CD8-positive, alpha-beta memory T cell (primary cell): ENCODE results near the gene TEKTIP1. TPM values are rescaled to one million over a fixed set of nuclear protein-coding genes. Genes with fewer than 3 reads are reported as not detected.
"Not testable (repeated sequence)": the region's sequence is repeated elsewhere in the genome, so short reads cannot be mapped to it uniquely, and the experiment has no call there.

Experiments
- CTCF ChIA-PET: fragments of 350-600 bp; sonication (Branson Sonifier 250); formaldehyde crosslinking; loops from one replicate; lab custom pipeline; 2021; ENCODE audit warnings: antibody characterized with exemption; lab: Charles Lee
- POLR2A ChIA-PET: fragments of 350-600 bp; sonication (Branson Sonifier 250); formaldehyde crosslinking; loops from one replicate; lab custom pipeline; 2021; ENCODE audit warnings: antibody characterized with exemption; lab: Charles Lee
- DNase-seq, 5 donors: peaks; one replicate each; pipeline versions ENCODE4 v3.0.0 to v3.0.0-alpha.2; 2020 to 2022; ENCODE audit warnings: mixed read lengths in 1 of 5
- H3K27ac ChIP-seq: one replicate; pipeline ENCODE4 v1.7.0; 2013; ENCODE audit warnings: low read depth, mild to moderate bottlenecking, low read length, moderate library complexity
- H3K27me3 ChIP-seq: 2 replicates; pipeline ENCODE4 v1.7.0; 2013; ENCODE audit warnings: low read length, mild to moderate bottlenecking; ENCODE audit not compliant: insufficient read depth, poor library complexity, severe bottlenecking
- H3K36me3 ChIP-seq: 2 replicates; pipeline ENCODE4 v1.7.0; 2013; ENCODE audit warnings: mild to moderate bottlenecking, low read length, moderate library complexity; ENCODE audit not compliant: insufficient read depth
- H3K4me1 ChIP-seq: 2 replicates; pipeline ENCODE4 v1.7.0; 2013; ENCODE audit warnings: mild to moderate bottlenecking, low read length, moderate library complexity; ENCODE audit not compliant: insufficient read depth
- H3K4me3 ChIP-seq: 2 replicates; pipeline ENCODE4 v1.7.0; 2013; ENCODE audit warnings: mild to moderate bottlenecking, low read length
- H3K9me3 ChIP-seq: 2 replicates; pipeline ENCODE4 v1.7.0; 2013; ENCODE audit warnings: mild to moderate bottlenecking, low read length
- H3K27ac Mint-ChIP-seq, 8 donors: one replicate each; pipeline ENCODE4 v1.8.0; 2020 to 2021; ENCODE audit warnings: mixed read lengths in 8 of 8, mild to moderate bottlenecking in 6 of 8, inconsistent platforms in 3 of 8, moderate library complexity in 3 of 8
- H3K27me3 Mint-ChIP-seq, 2 donors: one replicate each; pipeline ENCODE4 v1.8.0; 2020 to 2021; ENCODE audit warnings: mixed read lengths in 2 of 2, mild to moderate bottlenecking in 1 of 2, moderate library complexity in 1 of 2
- H3K36me3 Mint-ChIP-seq, 3 donors: one replicate each; pipeline ENCODE4 v1.8.0; 2020 to 2021; ENCODE audit warnings: mixed read lengths in 3 of 3, inconsistent platforms in 1 of 3, mild to moderate bottlenecking in 1 of 3
- H3K4me1 Mint-ChIP-seq, 3 donors: one replicate each; pipeline ENCODE4 v1.8.0; 2020 to 2021; ENCODE audit warnings: mixed read lengths in 3 of 3, inconsistent platforms in 1 of 3, mild to moderate bottlenecking in 1 of 3
- H3K4me3 Mint-ChIP-seq, 7 donors: one replicate each; pipeline ENCODE4 v1.8.0; 2020 to 2021; ENCODE audit warnings: mixed read lengths in 7 of 7, mild to moderate bottlenecking in 6 of 7, moderate library complexity in 4 of 7, inconsistent platforms in 2 of 7
- H3K9me3 Mint-ChIP-seq, 5 donors: one replicate each; pipeline ENCODE4 v1.8.0; 2020 to 2022; ENCODE audit warnings: mixed read lengths in 5 of 5, mild to moderate bottlenecking in 3 of 5, moderate library complexity in 2 of 5, inconsistent platforms in 1 of 5
- polyA plus RNA-seq: library from polyadenylated mRNA; unstranded; fragments of 300-500 nt; fragmentation: Illumina TruSeq; gene quantifications from one replicate; pipeline ENCODE4 v1.2.3, GENCODE V29; 2021
- total RNA-seq, 2 experiments: library from RNA; stranded (reverse); gene quantifications; one replicate each; pipeline ENCODE4 v1.2.3, GENCODE V29; 2021

Gene TEKTIP1
- total and polyA plus RNA-seq, 3 experiments from 2014 or later: 0.38 to 1.2 (median 1.0) TPM

DNA sequence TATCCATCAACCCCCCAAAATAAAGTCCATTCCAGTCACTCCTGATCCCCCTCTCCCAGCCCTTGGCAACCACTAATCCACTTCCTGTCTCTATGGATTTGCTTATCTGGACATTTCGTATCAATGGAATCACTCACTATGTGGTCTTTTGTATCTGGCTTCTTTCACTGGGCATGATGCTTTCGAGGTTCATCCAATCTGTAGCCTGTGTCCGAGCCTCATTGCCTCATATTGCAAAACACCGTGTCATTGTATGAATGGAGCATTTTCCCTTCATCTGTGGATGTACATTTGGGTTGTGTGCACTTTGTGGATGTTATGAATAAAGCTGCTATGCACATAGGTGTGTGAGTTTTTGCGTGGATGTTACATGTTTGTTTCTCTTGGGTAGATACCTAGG lies 34.2 kb upstream of the TEKTIP1 start:
- H3K4me3 Mint-ChIP-seq: peak overlapping the region in 6 of 7 donors; percentile 83 to 96 (median 88)
- Histone ChIP-seq H3K27me3 (no peaks in the 10 kb centered on the region), H3K9me3 (no peaks in the 10 kb centered on the region), H3K36me3 (no peaks in the 10 kb centered on the region), H3K4me3 (no peak overlapping the region), H3K4me1 (peaks cover 34% of the 10 kb centered on the region), H3K27ac (no peak overlapping the region)
- ChIA-PET POLR2A (interaction anchor here (0.6 kb wide), 1 partner anchor 487 kb away, joined by 6 read pairs; no protein-coding TSS in a partner anchor), CTCF (no interaction called here)
- peak overlapping the region; percentile 82 to 100 (median 98) for H3K27ac Mint-ChIP-seq
- peaks cover 0 to 1% (median 0%) of the 10 kb centered on the region in 5 donors for H3K9me3 Mint-ChIP-seq
- DNase-seq: no peak
- H3K4me1 Mint-ChIP-seq: peaks cover 46 to 55% (median 52%) of the 10 kb centered on the region in 3 donors
- peaks cover 0 to 33% (median 0%) of the 10 kb centered on the region in 3 donors for H3K36me3 Mint-ChIP-seq
- peaks cover 0 to 7% of the 10 kb centered on the region in 2 donors for H3K27me3 Mint-ChIP-seq

DNA sequence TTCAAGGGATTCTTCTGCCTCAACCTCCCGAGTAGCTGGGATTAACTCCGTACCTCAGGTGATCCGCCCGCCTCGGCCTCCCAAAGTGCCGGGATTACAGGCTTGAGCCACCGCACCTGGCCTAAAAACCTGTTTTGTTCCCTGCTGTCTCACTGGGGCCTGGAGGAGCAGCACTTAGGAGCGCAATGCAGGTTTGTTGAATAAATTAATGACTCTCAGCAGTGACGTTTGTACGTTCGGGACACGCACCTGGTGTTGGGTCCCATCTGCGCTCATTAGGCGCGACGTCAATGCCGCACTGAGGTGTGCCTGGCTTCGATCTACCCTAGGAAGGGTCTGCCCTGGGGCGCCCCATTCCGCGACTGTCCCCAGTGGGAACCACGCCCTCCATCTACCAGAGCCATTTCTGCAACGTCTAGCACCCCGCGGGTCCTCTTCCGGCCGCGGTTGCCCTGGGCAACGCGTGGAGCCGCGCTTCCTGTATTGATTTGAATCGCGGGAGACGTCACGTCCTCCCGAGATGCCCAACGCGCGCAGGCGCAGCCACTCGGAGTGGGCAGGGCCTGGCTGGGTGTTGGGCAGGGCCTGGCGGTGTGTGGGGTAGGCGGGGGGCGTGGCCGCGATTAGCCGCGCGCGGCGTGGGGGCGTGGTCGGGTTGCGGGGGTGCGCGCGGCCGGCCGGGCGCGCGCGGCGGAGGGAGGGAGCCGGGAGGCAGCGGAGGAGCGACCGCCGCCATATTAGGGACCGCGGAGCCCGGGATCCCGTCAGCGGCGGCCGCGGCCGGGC lies 33.2 kb upstream of the TEKTIP1 start, which contains the start of gene FZR1:
TSS of gene FZR1 (plus strand) at position 714 of the 786 bp plus-strand sequence. CDS start 16,679 bp downstream, outside the sequence.
- H3K36me3 Mint-ChIP-seq: peaks cover 0 to 38% (median 0%) of the 10 kb centered on the region in 3 donors
- H3K4me3 ChIP-seq: peak within 1 kb of the TSS; percentile 73
- H3K27ac Mint-ChIP-seq: peak within 1 kb of the TSS; percentile 95 to 100 (median 98)
- H3K4me3 Mint-ChIP-seq: peak within 1 kb of the TSS; percentile 86 to 96 (median 90)
- DNase-seq: peak; percentile 100
- no peaks in the 10 kb centered on the region for H3K27me3 ChIP-seq
- H3K9me3 ChIP-seq: no peaks in the 10 kb centered on the region
- H3K4me1 ChIP-seq: peaks cover 30% of the 10 kb centered on the region
- no peaks in the 10 kb centered on the region for H3K9me3 Mint-ChIP-seq
- H3K4me1 Mint-ChIP-seq: peaks cover 43 to 55% (median 51%) of the 10 kb centered on the region in 3 donors
- POLR2A ChIA-PET: interaction anchor here (0.6 to 1.0 kb wide), 2 partner anchors 49 to 495 kb away, joined by 4 to 7 read pairs; no protein-coding TSS in a partner anchor
- CTCF ChIA-PET: no interaction called here
- H3K27me3 Mint-ChIP-seq: peaks cover 0 to 3% of the 10 kb centered on the region in 2 donors
- H3K27ac ChIP-seq: peak within 1 kb of the TSS; percentile 95
- H3K36me3 ChIP-seq: peaks cover 2% of the 10 kb centered on the region

DNA sequence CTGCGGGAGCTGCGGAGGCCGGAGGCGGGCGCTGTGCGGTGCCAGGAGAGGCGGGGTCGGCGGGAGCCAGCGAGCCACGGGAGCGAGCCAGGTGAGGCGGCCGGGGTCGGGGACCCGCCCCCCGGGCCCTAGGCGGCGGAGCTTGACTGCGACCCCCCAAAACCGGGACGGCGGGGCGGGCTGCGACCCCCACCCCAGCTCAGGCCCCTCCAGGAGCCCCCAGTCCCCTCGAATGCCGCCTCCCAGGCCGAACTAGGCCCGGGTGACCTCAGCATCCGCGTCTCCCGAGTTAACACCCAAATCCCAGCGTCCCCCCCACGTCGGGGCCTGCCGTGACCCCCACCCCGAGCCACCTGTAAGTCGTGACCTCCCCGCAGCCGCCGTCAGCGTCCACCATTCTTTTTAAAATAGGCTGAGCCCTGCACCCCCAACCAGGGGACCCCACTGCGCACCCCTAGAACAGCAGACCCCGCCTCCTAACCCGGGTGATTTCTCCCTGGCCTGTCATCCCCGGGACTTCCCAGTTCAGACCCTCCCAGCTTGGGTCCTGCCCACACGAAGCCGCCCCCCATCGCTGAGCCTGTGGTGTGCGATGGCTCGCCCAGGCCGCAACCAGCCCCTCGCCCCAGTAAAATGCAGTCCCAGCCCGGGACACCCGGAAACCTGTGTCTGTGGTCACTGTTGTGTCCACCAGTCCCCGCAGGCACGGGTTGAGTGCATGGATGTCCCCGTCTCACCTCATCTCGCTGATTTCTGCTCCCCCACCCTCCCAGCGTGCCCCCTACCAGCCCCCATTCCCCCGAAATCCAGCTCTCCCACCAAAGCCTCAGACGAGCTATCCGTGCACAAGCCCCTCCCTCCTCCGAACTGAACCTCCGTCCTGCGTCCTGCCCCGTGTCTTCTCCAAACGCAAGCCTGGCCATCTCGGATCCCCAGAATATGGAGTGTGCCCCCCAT lies 32.3 kb upstream of the TEKTIP1 start:
- peak; percentile 28 to 72 (median 38) for DNase-seq
- Histone ChIP-seq H3K4me1 (peaks cover 25% of the 10 kb centered on the region), H3K27me3 (no peaks in the 10 kb centered on the region), H3K4me3 (peak overlapping the region; percentile 63), H3K9me3 (no peaks in the 10 kb centered on the region), H3K36me3 (peaks cover 7% of the 10 kb centered on the region), H3K27ac (peak overlapping the region; percentile 83)
- Mint-ChIP-seq H3K4me3 (peak overlapping the region; percentile 86 to 96 (median 90)), H3K4me1 (peaks cover 40 to 58% (median 46%) of the 10 kb centered on the region in 3 donors), H3K27me3 (peaks cover 0 to 3% of the 10 kb centered on the region in 2 donors), H3K36me3 (peaks cover 0 to 43% (median 0%) of the 10 kb centered on the region in 3 donors), H3K9me3 (no peaks in the 10 kb centered on the region), H3K27ac (peak overlapping the region; percentile 77 to 99 (median 92))
- CTCF ChIA-PET: no interaction called here
- POLR2A ChIA-PET: interaction anchor here (1.0 kb wide), 1 partner anchor 48 kb away, joined by 4 read pairs; no protein-coding TSS in a partner anchor

DNA sequence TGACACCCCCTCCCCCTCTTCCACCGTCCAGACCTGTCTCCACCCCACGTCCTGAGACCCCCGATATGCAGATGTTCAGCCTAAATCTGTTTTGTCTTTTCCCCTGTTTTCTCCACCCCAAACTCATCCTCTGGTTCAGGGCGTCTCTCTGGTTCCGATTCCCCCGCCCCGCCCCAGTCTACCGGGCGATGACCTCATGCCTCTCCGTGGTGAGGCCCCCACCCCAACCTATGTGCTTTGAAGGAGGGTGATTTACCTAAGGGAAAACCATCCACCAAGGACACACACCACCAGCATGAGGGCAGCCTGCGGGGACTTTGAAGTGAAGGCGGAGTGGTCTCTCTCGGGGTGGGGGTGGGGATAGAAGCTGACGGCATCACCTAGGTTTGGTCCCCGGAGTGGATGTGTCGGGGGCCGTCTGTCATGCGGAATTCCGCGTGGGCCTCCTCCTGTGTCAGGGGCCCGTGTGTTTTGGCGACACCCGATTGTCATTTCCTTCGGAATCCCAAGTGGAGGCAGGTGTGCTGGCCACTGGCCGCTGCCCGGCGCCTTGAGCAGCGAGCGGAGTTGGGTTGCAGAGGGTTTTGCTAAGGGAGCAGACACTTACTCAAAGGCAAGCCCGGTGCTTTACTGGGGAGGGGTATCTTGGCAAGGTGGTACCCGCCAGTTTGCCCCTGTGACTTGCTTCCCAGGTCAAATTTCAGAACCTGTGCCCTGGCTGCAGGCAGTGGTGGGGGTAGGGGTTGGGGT lies 31.4 kb upstream of the TEKTIP1 start:
- Mint-ChIP-seq H3K27ac (peak overlapping the region; percentile 61 to 99 (median 92)), H3K4me1 (peaks cover 43 to 63% (median 46%) of the 10 kb centered on the region in 3 donors), H3K4me3 (peak overlapping the region; percentile 86 to 96 (median 89)), H3K9me3 (no peaks in the 10 kb centered on the region), H3K36me3 (peaks cover 0 to 50% (median 0%) of the 10 kb centered on the region in 3 donors), H3K27me3 (peaks cover 0 to 3% of the 10 kb centered on the region in 2 donors)
- POLR2A ChIA-PET: no interaction called here
- peaks cover 7% of the 10 kb centered on the region for H3K36me3 ChIP-seq
- H3K27me3 ChIP-seq: no peaks in the 10 kb centered on the region
- H3K4me3 ChIP-seq: peak overlapping the region; percentile 63
- CTCF ChIA-PET: no interaction called here
- peak in 3 of 5 donors; percentile 11 to 69 (median 21) for DNase-seq
- H3K4me1 ChIP-seq: peaks cover 25% of the 10 kb centered on the region
- H3K27ac ChIP-seq: peak overlapping the region; percentile 83
- H3K9me3 ChIP-seq: no peaks in the 10 kb centered on the region

DNA sequence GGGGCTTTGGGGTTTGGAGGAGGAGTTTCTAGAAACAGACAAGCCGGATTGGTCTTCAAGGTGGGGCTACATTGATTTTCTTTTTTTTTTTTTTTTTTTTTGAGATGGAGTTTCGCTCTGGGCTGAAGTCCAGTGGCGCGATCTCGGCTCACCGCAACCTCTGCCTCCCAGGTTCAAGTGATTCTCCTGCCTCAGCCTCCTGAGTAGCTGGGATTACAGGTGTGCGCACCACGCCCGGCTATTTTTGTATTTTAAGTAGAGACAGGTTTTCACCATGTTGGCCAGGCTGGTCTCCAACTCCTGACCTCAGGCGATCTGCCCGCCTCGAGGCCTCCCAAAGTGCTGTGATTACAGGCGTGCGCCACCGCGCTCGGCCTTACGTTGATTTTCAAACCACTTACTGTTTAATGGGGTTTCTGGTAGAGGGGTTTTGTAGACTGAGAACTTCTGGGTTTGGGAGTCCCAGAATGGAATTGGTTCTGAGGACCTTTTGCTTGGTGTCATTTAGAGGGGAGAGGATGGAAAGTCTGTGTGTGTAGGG lies 30.8 kb upstream of the TEKTIP1 start:
- DNase-seq, H3K27ac ChIP-seq, H3K9me3 ChIP-seq, H3K27me3 Mint-ChIP-seq, H3K27me3 ChIP-seq, POLR2A ChIA-PET, CTCF ChIA-PET, H3K4me3 ChIP-seq, H3K9me3 Mint-ChIP-seq, H3K36me3 ChIP-seq: not testable (repeated sequence)
- H3K4me1 Mint-ChIP-seq: peaks cover 45 to 66% (median 46%) of the 10 kb centered on the region in 3 donors
- peak overlapping the region in 5 of 8 donors; percentile 23 to 76 (median 47) for H3K27ac Mint-ChIP-seq
- peak overlapping the region; percentile 34 to 90 (median 89) for H3K4me3 Mint-ChIP-seq
- H3K4me1 ChIP-seq: peaks cover 25% of the 10 kb centered on the region
- peaks cover 0 to 52% (median 0%) of the 10 kb centered on the region in 3 donors for H3K36me3 Mint-ChIP-seq

DNA sequence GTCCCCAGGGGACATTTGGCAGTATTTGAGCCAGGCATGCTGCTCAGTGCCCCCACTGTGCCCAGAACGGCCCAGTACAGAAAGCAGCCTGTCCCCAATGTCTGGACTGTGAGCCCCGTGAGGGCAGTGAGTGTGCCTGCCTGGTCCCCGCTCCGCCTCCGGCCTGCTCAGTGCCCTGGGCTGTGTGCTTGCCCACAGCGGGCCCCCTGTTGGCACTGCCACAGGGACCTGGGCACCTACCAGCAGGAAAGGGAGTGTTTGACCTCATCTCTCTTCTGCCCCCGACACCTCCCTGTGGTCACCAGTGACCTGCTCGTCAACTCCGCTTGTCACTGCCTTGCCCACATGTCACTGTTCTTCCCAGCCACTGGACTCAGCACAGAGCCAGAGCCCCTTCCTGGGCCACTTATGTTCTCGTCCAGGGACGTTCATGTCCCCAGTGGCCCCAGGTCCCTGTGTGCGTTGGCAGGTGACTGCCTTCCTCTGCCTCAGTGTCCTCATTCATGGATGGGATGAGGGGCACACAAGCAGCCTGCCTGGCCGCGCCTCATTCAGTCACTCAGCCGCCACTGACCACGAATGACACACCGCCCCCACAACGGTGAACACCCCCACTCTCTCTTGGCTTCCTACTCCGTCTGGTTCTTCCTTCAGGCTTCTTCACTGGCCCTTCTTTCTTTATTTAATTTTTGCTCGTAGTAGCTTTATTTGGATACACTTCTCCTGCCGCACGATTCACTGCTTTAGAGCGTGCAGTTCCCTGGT lies 30.0 kb upstream of the TEKTIP1 start:
- Mint-ChIP-seq H3K36me3 (peaks cover 0 to 55% (median 0%) of the 10 kb centered on the region in 3 donors), H3K27me3 (no peaks in the 10 kb centered on the region), H3K4me1 (peaks cover 46 to 71% (median 48%) of the 10 kb centered on the region in 3 donors), H3K27ac (peak overlapping the region in 6 of 8 donors; percentile 68 to 89 (median 80)), H3K9me3 (no peaks in the 10 kb centered on the region), H3K4me3 (peak overlapping the region; percentile 52 to 90 (median 87))
- CTCF ChIA-PET: no interaction called here
- H3K9me3 ChIP-seq: no peaks in the 10 kb centered on the region
- H3K27ac ChIP-seq: no peak overlapping the region
- H3K36me3 ChIP-seq: peaks cover 7% of the 10 kb centered on the region
- DNase-seq: peak in 1 of 5 donors; percentile 45
- POLR2A ChIA-PET: no interaction called here
- no peaks in the 10 kb centered on the region for H3K27me3 ChIP-seq
- peaks cover 25% of the 10 kb centered on the region for H3K4me1 ChIP-seq
- no peak overlapping the region for H3K4me3 ChIP-seq
